ENCODE results near the gene NOCT. TPM values are rescaled to one million over a fixed set of nuclear protein-coding genes. Genes with fewer than 3 reads are reported as not detected.
"Not testable (repeated sequence)": the region's sequence is repeated elsewhere in the genome, so short reads cannot be mapped to it uniquely, and the experiment has no call there.

The NOCT gene
- total and polyA plus RNA-seq, 3 donors from 2014 or later, result 7.7 to 19.3 (median 19.0) TPM

DNA sequence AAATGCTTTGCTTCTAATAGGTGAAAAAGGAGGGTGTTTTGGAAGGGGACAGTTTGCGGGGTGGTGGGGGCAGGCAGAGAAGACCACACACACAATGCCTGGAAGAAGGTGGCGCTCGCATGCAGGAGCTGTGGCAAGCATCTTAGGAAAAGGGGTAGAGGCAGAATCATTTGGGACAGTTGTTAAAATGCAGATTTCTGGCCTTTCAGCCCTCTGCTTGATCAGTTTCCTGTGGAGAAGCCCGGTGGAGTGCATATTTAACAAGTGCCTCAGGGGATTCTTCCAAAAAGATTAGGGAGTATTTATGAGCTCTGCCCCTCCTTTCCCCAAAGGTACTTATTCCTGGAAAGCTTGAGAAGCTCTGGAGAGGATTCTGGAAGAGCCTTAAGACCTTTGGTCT, 4.8 kb downstream of the NOCT start:
- intact Hi-C loops (cut with DNase I; ENCODE audit: low total_unique reads), result no loop called here
- no peak for DNase-seq
- Histone ChIP-seq H3K9me3 (no peaks in the 10 kb centered on the region), H3K27ac (no peak overlapping the region), H3K4me1 (peaks cover under 1% of the 10 kb centered on the region), H3K4me3 (no peak overlapping the region), H3K36me3 (ENCODE audit: low read depth, missing control alignments) (no peaks in the 10 kb centered on the region), H3K27me3 (no peaks in the 10 kb centered on the region)
- 79 to 83% methylated on average over 4 of the region's 4 CpGs for WGBS, 2 donors
- no peak for TF ChIP-seq POLR2A (IDR thresholded peaks at IDR 0.05)
- TF ChIP-seq, protein P1, sequence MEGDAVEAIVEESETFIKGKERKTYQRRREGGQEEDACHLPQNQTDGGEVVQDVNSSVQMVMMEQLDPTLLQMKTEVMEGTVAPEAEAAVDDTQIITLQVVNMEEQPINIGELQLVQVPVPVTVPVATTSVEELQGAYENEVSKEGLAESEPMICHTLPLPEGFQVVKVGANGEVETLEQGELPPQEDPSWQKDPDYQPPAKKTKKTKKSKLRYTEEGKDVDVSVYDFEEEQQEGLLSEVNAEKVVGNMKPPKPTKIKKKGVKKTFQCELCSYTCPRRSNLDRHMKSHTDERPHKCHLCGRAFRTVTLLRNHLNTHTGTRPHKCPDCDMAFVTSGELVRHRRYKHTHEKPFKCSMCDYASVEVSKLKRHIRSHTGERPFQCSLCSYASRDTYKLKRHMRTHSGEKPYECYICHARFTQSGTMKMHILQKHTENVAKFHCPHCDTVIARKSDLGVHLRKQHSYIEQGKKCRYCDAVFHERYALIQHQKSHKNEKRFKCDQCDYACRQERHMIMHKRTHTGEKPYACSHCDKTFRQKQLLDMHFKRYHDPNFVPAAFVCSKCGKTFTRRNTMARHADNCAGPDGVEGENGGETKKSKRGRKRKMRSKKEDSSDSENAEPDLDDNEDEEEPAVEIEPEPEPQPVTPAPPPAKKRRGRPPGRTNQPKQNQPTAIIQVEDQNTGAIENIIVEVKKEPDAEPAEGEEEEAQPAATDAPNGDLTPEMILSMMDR (IDR thresholded peaks at IDR 0.05), result no peak

DNA sequence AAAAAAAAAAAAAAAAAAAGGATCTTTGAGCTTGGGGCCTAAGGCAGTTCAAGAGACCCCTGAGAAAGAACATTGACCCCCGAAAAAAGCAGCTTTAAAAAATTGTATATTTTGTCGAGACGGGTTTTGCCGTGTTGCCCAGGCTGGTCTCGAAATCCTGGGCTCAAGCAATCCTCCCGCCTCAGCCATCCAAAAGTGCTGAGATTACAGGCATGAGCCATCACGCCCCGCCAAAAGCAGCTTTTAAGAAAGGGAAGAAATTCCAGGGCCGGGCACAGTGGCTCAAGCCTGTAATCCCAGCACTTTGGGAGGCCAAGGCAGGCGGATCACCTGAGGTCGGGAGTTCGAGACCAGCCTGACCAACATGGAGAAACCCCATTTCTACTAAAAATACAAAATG, 5.5 kb downstream of the NOCT start:
- H3K27me3 ChIP-seq; H3K9me3 ChIP-seq; H3K36me3 ChIP-seq (ENCODE audit: low read depth, missing control alignments); H3K27ac ChIP-seq; DNase-seq; H3K4me1 ChIP-seq; intact Hi-C loops (cut with DNase I; ENCODE audit: low total_unique reads); H3K4me3 ChIP-seq: not testable (repeated sequence)
- 91 to 92% methylated on average over 12 of the region's 12 CpGs for WGBS, 2 donors

DNA sequence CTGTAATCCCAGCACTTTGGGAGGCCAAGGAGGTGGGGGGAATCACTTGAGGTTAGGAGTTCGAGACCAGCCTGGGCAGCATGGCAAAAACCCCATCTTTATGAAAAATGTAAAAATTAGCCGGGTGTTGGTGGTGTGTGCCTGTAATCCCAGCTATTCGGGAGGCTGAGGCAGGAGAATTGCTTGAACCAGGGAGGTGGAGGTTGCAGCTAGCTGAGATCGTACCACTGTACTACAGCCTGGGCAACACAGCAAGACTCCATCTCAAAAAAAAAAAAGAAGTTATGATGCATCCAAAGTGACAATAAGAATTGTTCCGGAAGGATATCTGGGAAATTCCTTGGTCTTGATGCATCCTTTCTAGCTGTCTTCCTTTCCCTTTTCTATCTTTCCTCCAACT, 7.3 kb downstream of the NOCT start:
- no peaks in the 10 kb centered on the region for H3K4me1 ChIP-seq

DNA sequence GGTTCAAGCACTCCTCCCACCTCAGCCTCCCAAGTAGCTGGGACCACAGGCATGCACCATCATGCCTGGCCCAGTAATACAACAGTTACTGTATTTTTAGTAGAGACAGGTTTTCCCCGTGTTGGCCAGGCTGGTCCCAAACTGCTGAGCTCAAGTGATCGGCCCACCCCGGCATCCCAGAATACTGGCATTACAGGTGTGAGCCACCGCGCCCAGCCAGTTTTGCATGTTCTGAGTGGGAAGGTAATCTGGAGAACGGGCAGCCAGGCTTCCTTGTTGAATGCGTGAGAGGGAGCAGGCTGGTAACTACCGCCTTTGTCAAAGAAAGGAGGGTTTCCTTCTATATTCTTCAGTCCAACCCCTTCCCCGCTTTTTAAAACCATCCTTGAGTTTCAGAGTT, 9.1 kb downstream of the NOCT start:
- Histone ChIP-seq H3K4me3 (no peak overlapping the region), H3K9me3 (no peaks in the 10 kb centered on the region), H3K36me3 (ENCODE audit: low read depth, missing control alignments) (no peaks in the 10 kb centered on the region), H3K27ac (no peak overlapping the region), H3K4me1 (no peaks in the 10 kb centered on the region), H3K27me3 (no peaks in the 10 kb centered on the region)
- intact Hi-C loops (cut with DNase I; ENCODE audit: low total_unique reads), result no loop called here
- TF ChIP-seq, protein P1 (IDR thresholded peaks at IDR 0.05), result no peak
- no peak for TF ChIP-seq POLR2A (IDR thresholded peaks at IDR 0.05)
- DNase-seq, result no peak
- WGBS, 2 donors, result 93 to 95% methylated on average over 9 of the region's 9 CpGs

More for the DNA sequence above, 7.3 kb downstream of the NOCT start:
- H3K9me3 ChIP-seq, result no peaks in the 10 kb centered on the region
- H3K4me3 ChIP-seq, result no peak overlapping the region
- intact Hi-C loops (cut with DNase I; ENCODE audit: low total_unique reads), result no loop called here
- WGBS, 2 donors, result 94 to 96% methylated on average over 5 of the region's 5 CpGs
- H3K27me3 ChIP-seq, result no peaks in the 10 kb centered on the region
- DNase-seq, result no peak
- no peak for TF ChIP-seq POLR2A (IDR thresholded peaks at IDR 0.05)
- TF ChIP-seq, protein P1 (IDR thresholded peaks at IDR 0.05), result no peak
- H3K27ac ChIP-seq, result no peak overlapping the region
- no peaks in the 10 kb centered on the region for H3K36me3 ChIP-seq (ENCODE audit: low read depth, missing control alignments)

DNA sequence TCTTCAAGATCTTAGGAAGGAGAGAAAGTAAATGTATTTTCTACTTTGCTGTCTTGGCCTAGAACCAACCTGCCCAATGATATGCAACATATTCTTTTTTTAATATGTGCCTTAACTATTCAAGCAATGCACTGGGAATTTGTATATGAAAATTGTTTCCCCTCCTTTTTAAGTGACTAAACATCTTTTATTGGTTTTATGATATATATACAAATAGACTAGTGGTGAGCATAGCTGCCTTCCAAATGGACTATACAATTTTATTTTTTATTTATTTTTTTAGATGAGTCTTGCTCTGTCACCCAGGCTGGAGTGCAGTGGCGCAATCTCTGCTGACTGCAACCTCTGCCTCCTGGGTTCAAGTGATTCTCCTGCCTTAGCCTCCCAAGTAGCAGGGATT, 10.3 kb downstream of the NOCT start:
- no peak for DNase-seq
- no peaks in the 10 kb centered on the region for H3K36me3 ChIP-seq (ENCODE audit: low read depth, missing control alignments)
- no peaks in the 10 kb centered on the region for H3K9me3 ChIP-seq
- H3K27ac ChIP-seq, result no peak overlapping the region
- intact Hi-C loops (cut with DNase I; ENCODE audit: low total_unique reads), result no loop called here
- no peaks in the 10 kb centered on the region for H3K4me1 ChIP-seq
- H3K27me3 ChIP-seq, result no peaks in the 10 kb centered on the region
- TF ChIP-seq, protein P1 (IDR thresholded peaks at IDR 0.05), result no peak
- no peak for TF ChIP-seq POLR2A (IDR thresholded peaks at IDR 0.05)
- no peak overlapping the region for H3K4me3 ChIP-seq
- WGBS, 2 donors, result 89 to 100% methylated on average over 1 of the region's 1 CpG
